Measurements from ENCODE around the gene FBXW8. TPM values are rescaled to one million over a fixed set of nuclear protein-coding genes. Genes with fewer than 3 reads are reported as not detected.

FBXW8 gene
- total and polyA plus RNA-seq, 5 donors from 2014 or later = 3.6 to 10.4 (median 6.6) TPM

DNA sequence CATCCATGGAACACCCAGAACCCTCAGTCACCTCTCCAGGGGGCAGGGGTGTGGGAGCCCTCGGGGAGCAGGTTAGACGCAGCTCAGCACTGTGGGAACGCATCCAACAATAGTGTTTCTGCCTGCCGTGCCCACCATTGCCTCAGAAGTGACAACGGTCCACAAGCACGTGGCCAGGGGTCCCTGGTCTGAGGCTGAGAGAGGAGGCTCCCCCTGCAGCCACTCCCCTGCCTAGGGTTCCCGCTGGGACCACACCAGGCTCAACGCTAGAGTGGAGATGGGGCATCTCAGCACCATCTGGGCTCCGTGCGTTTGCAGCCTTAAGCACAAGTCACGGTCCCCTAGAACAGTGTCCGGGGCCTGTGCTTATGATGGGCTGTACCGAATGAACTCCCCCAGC is 125.8 kb downstream of the FBXW8 start:
- no peaks in the 10 kb centered on the region for H3K4me1 ChIP-seq (ENCODE audit: control insufficient read depth, insufficient read depth, low read length, poor library complexity, severe bottlenecking)
- H3K27me3 ChIP-seq (ENCODE audit: control insufficient read depth, insufficient read depth, low read length) = no peaks in the 10 kb centered on the region
- no peaks in the 10 kb centered on the region for H3K9me3 ChIP-seq (ENCODE audit: control insufficient read depth in 2 of 2, low read length in 2 of 2)
- H3K4me1 Mint-ChIP-seq = peaks cover 0 to 5% (median 0%) of the 10 kb centered on the region in 4 donors
- no peaks in the 10 kb centered on the region for H3K36me3 ChIP-seq (ENCODE audit: control insufficient read depth, insufficient read depth, low read length)
- no peaks in the 10 kb centered on the region for H3K27me3 Mint-ChIP-seq
- H3K9me3 Mint-ChIP-seq = no peaks in the 10 kb centered on the region
- H3K27ac ChIP-seq (ENCODE audit: insufficient read depth, low read length, poor library complexity, severe bottlenecking) = no peak overlapping the region
- no peak overlapping the region for H3K4me3 Mint-ChIP-seq
- H3K4me3 ChIP-seq (ENCODE audit: low read depth, low read length) = no peak overlapping the region
- DNase-seq (no peak), ATAC-seq (ENCODE audit: low read depth in 2 of 2) (no peak)
- H3K36me3 Mint-ChIP-seq = no peaks in the 10 kb centered on the region
- H3K27ac Mint-ChIP-seq = no peak overlapping the region

GRCh38 chr12:117037289-117038022 is 126.7 kb downstream of the FBXW8 start:
- Mint-ChIP-seq H3K27me3 (no peaks in the 10 kb centered on the region), H3K4me1 (peaks cover 0 to 5% (median 0%) of the 10 kb centered on the region in 4 donors), H3K9me3 (no peaks in the 10 kb centered on the region), H3K27ac (no peak overlapping the region), H3K36me3 (no peaks in the 10 kb centered on the region), H3K4me3 (no peak overlapping the region)
- no peaks in the 10 kb centered on the region for H3K27me3 ChIP-seq (ENCODE audit: control insufficient read depth, insufficient read depth, low read length)
- H3K27ac ChIP-seq (ENCODE audit: insufficient read depth, low read length, poor library complexity, severe bottlenecking) = no peak overlapping the region
- H3K36me3 ChIP-seq (ENCODE audit: control insufficient read depth, insufficient read depth, low read length) = no peaks in the 10 kb centered on the region
- no peaks in the 10 kb centered on the region for H3K9me3 ChIP-seq (ENCODE audit: control insufficient read depth in 2 of 2, low read length in 2 of 2)
- DNase-seq (no peak), ATAC-seq (ENCODE audit: low read depth in 2 of 2) (no peak)
- H3K4me3 ChIP-seq (ENCODE audit: low read depth, low read length) = no peak overlapping the region
- no peaks in the 10 kb centered on the region for H3K4me1 ChIP-seq (ENCODE audit: control insufficient read depth, insufficient read depth, low read length, poor library complexity, severe bottlenecking)

DNA sequence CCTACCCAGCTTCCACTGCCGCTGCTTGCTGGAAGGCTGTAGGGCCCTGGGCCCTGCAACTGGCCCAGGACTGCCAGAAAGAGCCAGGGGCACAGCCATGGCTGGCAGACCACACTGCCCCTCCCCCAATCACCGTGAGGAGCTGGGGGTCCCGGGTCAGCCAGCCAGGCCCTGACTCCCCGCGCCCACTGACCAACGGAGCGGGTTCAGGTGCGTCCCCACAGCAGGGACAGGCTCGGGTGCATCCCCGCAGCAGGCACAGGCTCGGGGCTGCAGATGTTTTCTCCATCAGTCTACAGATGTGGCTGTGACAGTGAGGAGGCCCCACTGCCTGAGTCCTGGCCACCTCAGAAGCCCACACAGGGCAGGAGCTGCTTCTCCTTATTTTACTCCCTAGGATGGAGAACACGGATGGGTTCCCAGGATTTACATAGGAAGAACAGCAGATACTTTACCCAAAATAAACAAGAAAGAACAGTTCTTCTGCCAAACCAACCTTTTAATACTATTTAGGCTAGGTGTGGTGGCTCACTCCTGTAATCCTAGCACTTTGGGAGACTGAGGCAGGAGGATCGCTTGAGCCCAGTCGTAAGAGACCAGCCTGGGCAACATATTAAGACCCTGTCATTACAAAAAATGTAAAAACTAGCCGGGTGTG is 127.4 kb downstream of the FBXW8 start:
- Histone ChIP-seq H3K27me3 (ENCODE audit: control insufficient read depth, insufficient read depth, low read length) (no peaks in the 10 kb centered on the region), H3K27ac (ENCODE audit: insufficient read depth, low read length, poor library complexity, severe bottlenecking) (no peak overlapping the region), H3K36me3 (ENCODE audit: control insufficient read depth, insufficient read depth, low read length) (no peaks in the 10 kb centered on the region), H3K4me3 (ENCODE audit: low read depth, low read length) (no peak overlapping the region), H3K4me1 (ENCODE audit: control insufficient read depth, insufficient read depth, low read length, poor library complexity, severe bottlenecking) (no peaks in the 10 kb centered on the region), H3K9me3 (ENCODE audit: control insufficient read depth in 2 of 2, low read length in 2 of 2) (no peaks in the 10 kb centered on the region)
- ATAC-seq (ENCODE audit: low read depth in 2 of 2) (no peak), DNase-seq (no peak)
- Mint-ChIP-seq H3K36me3 (no peaks in the 10 kb centered on the region), H3K27ac (no peak overlapping the region), H3K4me1 (peaks cover 0 to 5% (median 0%) of the 10 kb centered on the region in 4 donors), H3K4me3 (no peak overlapping the region), H3K9me3 (no peaks in the 10 kb centered on the region), H3K27me3 (no peaks in the 10 kb centered on the region)

DNA sequence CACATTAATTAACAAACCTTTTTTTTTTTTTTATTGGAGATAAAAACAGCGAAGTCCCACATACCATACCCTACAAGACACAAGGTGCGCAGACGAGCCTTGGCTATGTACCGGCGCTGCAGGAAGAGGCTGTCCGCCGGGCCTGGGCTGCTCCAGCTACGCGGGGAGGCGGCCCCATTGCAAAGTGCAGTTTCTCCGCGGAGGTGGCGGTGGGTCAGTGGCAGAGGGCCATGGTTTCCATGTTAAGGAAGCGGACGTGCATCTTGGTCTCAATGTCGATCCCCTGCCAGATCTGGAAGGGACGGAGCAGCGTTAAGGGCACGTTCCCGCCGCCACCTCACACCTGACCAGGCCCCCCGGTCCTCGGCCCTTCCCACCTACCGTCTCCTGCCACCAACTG is 128.2 kb downstream of the FBXW8 start:
- Histone ChIP-seq H3K27ac (ENCODE audit: insufficient read depth, low read length, poor library complexity, severe bottlenecking) (no peak overlapping the region), H3K9me3 (ENCODE audit: control insufficient read depth in 2 of 2, low read length in 2 of 2) (no peaks in the 10 kb centered on the region), H3K27me3 (ENCODE audit: control insufficient read depth, insufficient read depth, low read length) (no peaks in the 10 kb centered on the region), H3K4me3 (ENCODE audit: low read depth, low read length) (no peak overlapping the region), H3K36me3 (ENCODE audit: control insufficient read depth, insufficient read depth, low read length) (no peaks in the 10 kb centered on the region), H3K4me1 (ENCODE audit: control insufficient read depth, insufficient read depth, low read length, poor library complexity, severe bottlenecking) (no peaks in the 10 kb centered on the region)
- no peak for DNase-seq
- no peak overlapping the region for H3K4me3 Mint-ChIP-seq
- H3K4me1 Mint-ChIP-seq = peaks cover 0 to 3% (median 0%) of the 10 kb centered on the region in 4 donors
- H3K27me3 Mint-ChIP-seq = no peaks in the 10 kb centered on the region
- no peaks in the 10 kb centered on the region for H3K9me3 Mint-ChIP-seq
- no peak for ATAC-seq (ENCODE audit: low read depth in 2 of 2)
- no peak overlapping the region for H3K27ac Mint-ChIP-seq
- H3K36me3 Mint-ChIP-seq = no peaks in the 10 kb centered on the region

- H3K9me3 Mint-ChIP-seq = no peaks in the 10 kb centered on the region
- DNase-seq (no peak), ATAC-seq (ENCODE audit: low read depth in 2 of 2) (no peak)
- H3K4me3 Mint-ChIP-seq = no peak overlapping the region
- H3K4me1 Mint-ChIP-seq = no peaks in the 10 kb centered on the region
- no peak overlapping the region for H3K27ac Mint-ChIP-seq
- Histone ChIP-seq H3K27me3 (ENCODE audit: control insufficient read depth, insufficient read depth, low read length) (no peaks in the 10 kb centered on the region), H3K4me1 (ENCODE audit: control insufficient read depth, insufficient read depth, low read length, poor library complexity, severe bottlenecking) (no peaks in the 10 kb centered on the region), H3K9me3 (ENCODE audit: control insufficient read depth in 2 of 2, low read length in 2 of 2) (no peaks in the 10 kb centered on the region), H3K36me3 (ENCODE audit: control insufficient read depth, insufficient read depth, low read length) (no peaks in the 10 kb centered on the region), H3K4me3 (ENCODE audit: low read depth, low read length) (no peak overlapping the region), H3K27ac (ENCODE audit: insufficient read depth, low read length, poor library complexity, severe bottlenecking) (no peak overlapping the region)
- no peaks in the 10 kb centered on the region for H3K27me3 Mint-ChIP-seq
- no peaks in the 10 kb centered on the region for H3K36me3 Mint-ChIP-seq
These were observed 129.2 kb downstream of the FBXW8 start for GRCh38 chr12:117039891-117040309.

- Histone ChIP-seq H3K27ac (ENCODE audit: insufficient read depth, low read length, poor library complexity, severe bottlenecking) (no peak overlapping the region), H3K27me3 (ENCODE audit: control insufficient read depth, insufficient read depth, low read length) (no peaks in the 10 kb centered on the region), H3K4me1 (ENCODE audit: control insufficient read depth, insufficient read depth, low read length, poor library complexity, severe bottlenecking) (no peaks in the 10 kb centered on the region), H3K36me3 (ENCODE audit: control insufficient read depth, insufficient read depth, low read length) (no peaks in the 10 kb centered on the region), H3K4me3 (ENCODE audit: low read depth, low read length) (no peak overlapping the region), H3K9me3 (ENCODE audit: control insufficient read depth in 2 of 2, low read length in 2 of 2) (no peaks in the 10 kb centered on the region)
- Mint-ChIP-seq H3K4me1 (no peaks in the 10 kb centered on the region), H3K27ac (no peak overlapping the region), H3K4me3 (no peak overlapping the region), H3K36me3 (no peaks in the 10 kb centered on the region), H3K9me3 (no peaks in the 10 kb centered on the region), H3K27me3 (no peaks in the 10 kb centered on the region)
- DNase-seq (no peak), ATAC-seq (ENCODE audit: low read depth in 2 of 2) (no peak)
These were observed 129.7 kb downstream of the FBXW8 start for GRCh38 chr12:117040496-117040895.

GRCh38 chr12:117041798-117042170 is 131.0 kb downstream of the FBXW8 start:
- DNase-seq (no peak), ATAC-seq (ENCODE audit: low read depth in 2 of 2) (no peak)
- no peaks in the 10 kb centered on the region for H3K9me3 ChIP-seq (ENCODE audit: control insufficient read depth in 2 of 2, low read length in 2 of 2)
- H3K27ac ChIP-seq (ENCODE audit: insufficient read depth, low read length, poor library complexity, severe bottlenecking) = no peak overlapping the region
- H3K9me3 Mint-ChIP-seq = no peaks in the 10 kb centered on the region
- no peak overlapping the region for H3K27ac Mint-ChIP-seq
- no peaks in the 10 kb centered on the region for H3K4me1 Mint-ChIP-seq
- H3K36me3 ChIP-seq (ENCODE audit: control insufficient read depth, insufficient read depth, low read length) = no peaks in the 10 kb centered on the region
- no peaks in the 10 kb centered on the region for H3K27me3 Mint-ChIP-seq
- no peaks in the 10 kb centered on the region for H3K4me1 ChIP-seq (ENCODE audit: control insufficient read depth, insufficient read depth, low read length, poor library complexity, severe bottlenecking)
- no peaks in the 10 kb centered on the region for H3K27me3 ChIP-seq (ENCODE audit: control insufficient read depth, insufficient read depth, low read length)
- H3K4me3 ChIP-seq (ENCODE audit: low read depth, low read length) = no peak overlapping the region
- no peaks in the 10 kb centered on the region for H3K36me3 Mint-ChIP-seq
- no peak overlapping the region for H3K4me3 Mint-ChIP-seq
